GM20000 (cell line): ENCODE measurements around the gene AGAP3.
A peak's percentile ranks its signal among the peaks of the same experiment; 100 is the strongest.

Source experiments
- DNase-seq: peaks from one replicate; pipeline ENCODE4 v3.0.0; 2012; ENCODE audit warnings: low spot score
- CTCF ChIP-seq: IDR thresholded peaks from 2 replicates; pipeline ENCODE4 v1.5.1; 2012; ENCODE audit warnings: mild to moderate bottlenecking, control low read depth; ENCODE audit errors: extremely low read depth, missing control alignments

Gene AGAP3

GRCh38 chr7:151176401-151176800 lies 90.1 kb downstream of the AGAP3 start:
- TF ChIP-seq CTCF, result no peak
- DNase-seq, result peak; percentile 19

DNA sequence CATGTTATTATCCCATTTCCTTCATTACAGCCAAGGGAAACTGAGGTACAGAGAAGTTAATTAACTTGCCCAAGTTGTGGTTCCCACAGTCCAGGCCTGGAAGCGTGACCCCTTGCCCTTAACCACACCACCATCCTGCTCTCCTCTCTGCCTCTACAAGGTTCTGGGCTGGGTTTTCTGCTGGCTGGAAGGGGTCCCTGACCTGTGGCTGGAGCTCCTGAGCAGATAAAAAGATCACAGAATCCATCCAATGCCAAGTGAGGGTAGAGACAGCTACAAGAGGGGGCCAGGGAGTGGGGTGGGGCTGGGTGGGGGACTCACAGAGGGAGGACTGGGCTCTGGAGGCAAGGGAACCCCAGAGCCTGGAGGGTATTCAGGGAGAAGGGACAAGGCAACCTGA lies 91.0 kb downstream of the AGAP3 start:
- DNase-seq, result peak; percentile 6
- no peak for TF ChIP-seq CTCF

GRCh38 chr7:151178236-151178635 lies 92.0 kb downstream of the AGAP3 start:
- TF ChIP-seq CTCF, result no peak
- DNase-seq, result no peak

DNA sequence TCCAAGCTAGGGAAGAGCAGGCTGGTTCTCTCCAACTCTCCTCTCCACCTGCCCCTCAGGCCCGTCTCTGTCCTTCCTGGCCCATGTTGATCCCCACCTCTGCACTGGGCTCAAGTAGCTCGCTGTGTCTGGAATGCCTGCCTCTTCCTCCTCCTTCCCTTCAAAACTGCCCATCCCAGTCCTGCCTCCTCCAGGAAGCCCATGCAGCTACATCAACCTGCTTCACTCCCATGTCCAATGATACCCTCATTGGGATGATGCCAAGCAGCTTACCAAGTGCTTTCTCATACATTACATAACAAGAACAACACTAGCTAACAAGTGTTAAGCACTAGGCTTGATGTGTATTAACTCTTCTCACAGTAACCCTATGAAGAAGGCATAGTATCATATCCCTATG lies 92.6 kb downstream of the AGAP3 start:
- no peak for TF ChIP-seq CTCF
- no peak for DNase-seq

GRCh38 chr7:151179287-151179860 lies 93.1 kb downstream of the AGAP3 start:
- no peak for TF ChIP-seq CTCF
- DNase-seq, result no peak

DNA sequence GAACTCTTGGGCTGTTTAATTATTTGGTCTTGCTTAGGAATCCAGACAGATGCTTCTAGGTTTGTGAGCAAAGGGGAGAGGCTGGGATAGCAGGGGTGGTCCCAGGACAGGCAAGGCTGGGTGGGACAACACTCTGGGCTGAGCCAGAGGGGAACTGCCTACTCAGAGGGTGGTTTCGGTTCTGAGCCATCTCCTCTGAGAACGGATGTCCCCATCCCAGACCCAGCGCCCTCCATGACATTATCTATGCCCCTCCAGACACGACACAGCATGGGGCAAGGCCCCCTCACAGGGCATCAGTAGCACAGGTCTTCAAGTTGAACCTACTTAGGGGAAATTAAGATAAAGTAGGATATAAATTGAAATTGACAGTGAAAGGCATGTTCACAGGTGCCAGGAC lies 93.7 kb downstream of the AGAP3 start:
- no peak for TF ChIP-seq CTCF

DNA sequence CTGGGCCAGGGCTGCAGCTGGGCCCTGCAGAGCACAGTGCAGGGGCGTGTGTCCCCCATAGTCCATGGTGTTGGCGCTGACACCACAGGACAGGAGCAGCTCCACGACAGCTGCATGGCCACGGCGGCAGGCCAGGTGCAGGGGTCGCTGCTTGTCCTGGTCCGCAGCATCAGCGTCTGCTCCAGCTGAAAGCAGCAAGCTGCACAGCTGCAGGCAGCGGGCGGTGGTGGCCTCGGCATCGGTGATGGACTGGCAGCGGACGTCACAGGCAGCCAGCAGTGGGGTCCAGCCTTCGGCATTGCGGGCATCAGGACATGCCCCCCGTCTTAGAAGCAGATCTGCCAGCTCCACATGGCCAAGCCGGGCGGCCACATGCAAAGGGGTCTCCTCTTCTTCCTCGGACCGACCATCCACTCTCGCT lies 94.7 kb downstream of the AGAP3 start:
- no peak for DNase-seq

More for the DNA sequence above, 93.7 kb downstream of the AGAP3 start:
- no peak for DNase-seq

More for the DNA sequence above, 94.7 kb downstream of the AGAP3 start:
- no peak for TF ChIP-seq CTCF
